Measurements from ENCODE around the gene RRP1B. TPM values are rescaled to one million over a fixed set of nuclear protein-coding genes. Genes with fewer than 3 reads are reported as not detected.
A peak's percentile ranks its signal among the peaks of the same experiment; 100 is the strongest.

Gene RRP1B
- total and polyA plus RNA-seq, 4 experiments from 2014 or later: 19.8 to 40.5 (median 39.0) TPM

GRCh38 chr21:43734928-43735229, 75.5 kb downstream of the RRP1B start:
- Mint-ChIP-seq H3K9me3 (no peaks in the 10 kb centered on the region), H3K36me3 (peaks cover 8 to 9% of the 10 kb centered on the region in 2 donors), H3K27me3 (no peaks in the 10 kb centered on the region), H3K27ac (peak overlapping the region in 4 of 7 donors; percentile 70 to 96 (median 71)), H3K4me3 (peak overlapping the region in 3 of 8 donors; percentile 29 to 80 (median 59)), H3K4me1 (peaks cover 19 to 25% (median 20%) of the 10 kb centered on the region in 4 donors)
- Histone ChIP-seq H3K4me1 (ENCODE audit: insufficient read depth, low read length) (peaks cover 15% of the 10 kb centered on the region), H3K9me3 (ENCODE audit: control insufficient read depth in 1 of 2, low read length in 2 of 2) (no peaks in the 10 kb centered on the region), H3K27ac (ENCODE audit: low read depth, low read length) (no peak overlapping the region), H3K27me3 (ENCODE audit: insufficient read depth, low read length) (no peaks in the 10 kb centered on the region), H3K4me3 (ENCODE audit: low read length in 2 of 2) (no peak overlapping the region), H3K36me3 (ENCODE audit: insufficient read depth, low read length) (peaks cover 6% of the 10 kb centered on the region)
- DNase-seq: no peak
- ChIA-PET CTCF (ENCODE audit: partially characterized antibody) (no interaction called here), POLR2A (ENCODE audit: partially characterized antibody) (no interaction called here)
- intact Hi-C loops (cut with micrococcal nuclease): no loop called here

DNA sequence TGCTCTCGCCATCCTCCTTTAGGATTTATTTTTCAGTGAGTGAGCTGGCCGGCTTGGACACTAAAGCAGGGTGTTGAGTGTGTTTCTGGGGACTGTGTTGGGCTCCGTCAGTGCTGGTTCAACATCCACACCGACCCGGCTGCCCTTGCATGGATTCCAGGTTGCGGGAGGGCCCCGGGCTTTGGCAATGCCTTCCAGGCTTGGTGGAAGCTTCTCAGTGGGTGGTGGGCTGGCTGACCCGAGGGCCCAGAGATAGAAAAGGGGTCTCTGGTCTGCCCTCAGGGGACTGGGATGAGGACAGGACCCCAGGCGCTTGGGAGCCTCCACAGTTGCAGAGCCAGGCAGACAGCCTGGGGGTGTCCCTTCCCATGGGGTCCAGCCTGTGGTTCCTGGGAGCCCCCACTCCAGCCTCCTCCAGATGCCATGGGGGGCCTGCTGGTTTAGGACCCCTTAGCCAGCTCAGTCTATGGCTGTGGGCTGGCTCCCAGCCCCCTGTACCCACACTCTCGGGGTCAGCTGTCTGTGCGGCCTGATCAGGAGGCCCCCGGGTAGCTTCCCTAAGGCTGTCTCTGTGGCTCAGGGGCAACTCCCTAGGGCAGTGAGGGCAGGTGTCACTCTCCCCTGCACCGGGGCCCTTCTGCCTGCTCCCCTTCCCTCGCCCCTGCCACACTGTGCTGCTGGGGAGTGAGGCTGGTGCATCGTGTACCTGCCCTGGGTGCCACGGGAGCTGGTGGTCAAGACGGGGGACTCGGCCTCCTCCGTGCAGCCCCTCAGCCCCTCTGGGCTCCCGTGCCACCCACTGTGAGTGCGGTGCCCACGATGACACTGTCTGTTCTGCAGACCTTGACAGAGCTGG, 76.1 kb downstream of the RRP1B start:
- H3K4me3 Mint-ChIP-seq: peak overlapping the region in 2 of 8 donors; percentile 59 to 80
- CTCF ChIA-PET (ENCODE audit: partially characterized antibody): no interaction called here
- no peaks in the 10 kb centered on the region for H3K27me3 Mint-ChIP-seq
- H3K9me3 ChIP-seq (ENCODE audit: control insufficient read depth in 1 of 2, low read length in 2 of 2): no peaks in the 10 kb centered on the region
- no peaks in the 10 kb centered on the region for H3K27me3 ChIP-seq (ENCODE audit: insufficient read depth, low read length)
- peaks cover 18 to 25% (median 21%) of the 10 kb centered on the region in 4 donors for H3K4me1 Mint-ChIP-seq
- intact Hi-C loops (cut with micrococcal nuclease): no loop called here
- H3K36me3 Mint-ChIP-seq: peaks cover 8 to 9% of the 10 kb centered on the region in 2 donors
- H3K27ac ChIP-seq (ENCODE audit: low read depth, low read length): no peak overlapping the region
- H3K36me3 ChIP-seq (ENCODE audit: insufficient read depth, low read length): peaks cover 6% of the 10 kb centered on the region
- no peak overlapping the region for H3K4me3 ChIP-seq (ENCODE audit: low read length in 2 of 2)
- POLR2A ChIA-PET (ENCODE audit: partially characterized antibody): no interaction called here
- peak overlapping the region in 4 of 7 donors; percentile 16 to 96 (median 56) for H3K27ac Mint-ChIP-seq
- no peaks in the 10 kb centered on the region for H3K9me3 Mint-ChIP-seq
- peaks cover 15% of the 10 kb centered on the region for H3K4me1 ChIP-seq (ENCODE audit: insufficient read depth, low read length)
- no peak for DNase-seq

- Histone ChIP-seq H3K4me1 (ENCODE audit: insufficient read depth, low read length) (peaks cover 15% of the 10 kb centered on the region), H3K27me3 (ENCODE audit: insufficient read depth, low read length) (no peaks in the 10 kb centered on the region), H3K27ac (ENCODE audit: low read depth, low read length) (no peak overlapping the region), H3K9me3 (ENCODE audit: control insufficient read depth in 1 of 2, low read length in 2 of 2) (no peaks in the 10 kb centered on the region), H3K4me3 (ENCODE audit: low read length in 2 of 2) (no peak overlapping the region), H3K36me3 (ENCODE audit: insufficient read depth, low read length) (peaks cover 6% of the 10 kb centered on the region)
- H3K27me3 Mint-ChIP-seq: no peaks in the 10 kb centered on the region
- peak overlapping the region in 3 of 7 donors; percentile 16 to 64 (median 41) for H3K27ac Mint-ChIP-seq
- peaks cover 9 to 12% of the 10 kb centered on the region in 2 donors for H3K36me3 Mint-ChIP-seq
- ChIA-PET CTCF (ENCODE audit: partially characterized antibody) (interaction anchor here (1.3 kb wide), 1 partner anchor 9 kb away, joined by 3 read pairs; no protein-coding TSS in a partner anchor), POLR2A (ENCODE audit: partially characterized antibody) (no interaction called here)
- intact Hi-C loops (cut with micrococcal nuclease): no loop called here
- peaks cover 15 to 22% (median 20%) of the 10 kb centered on the region in 4 donors for H3K4me1 Mint-ChIP-seq
- no peak for DNase-seq
- H3K4me3 Mint-ChIP-seq: no peak overlapping the region
- no peaks in the 10 kb centered on the region for H3K9me3 Mint-ChIP-seq
These were observed 77.0 kb downstream of the RRP1B start for GRCh38 chr21:43736224-43736883.

DNA sequence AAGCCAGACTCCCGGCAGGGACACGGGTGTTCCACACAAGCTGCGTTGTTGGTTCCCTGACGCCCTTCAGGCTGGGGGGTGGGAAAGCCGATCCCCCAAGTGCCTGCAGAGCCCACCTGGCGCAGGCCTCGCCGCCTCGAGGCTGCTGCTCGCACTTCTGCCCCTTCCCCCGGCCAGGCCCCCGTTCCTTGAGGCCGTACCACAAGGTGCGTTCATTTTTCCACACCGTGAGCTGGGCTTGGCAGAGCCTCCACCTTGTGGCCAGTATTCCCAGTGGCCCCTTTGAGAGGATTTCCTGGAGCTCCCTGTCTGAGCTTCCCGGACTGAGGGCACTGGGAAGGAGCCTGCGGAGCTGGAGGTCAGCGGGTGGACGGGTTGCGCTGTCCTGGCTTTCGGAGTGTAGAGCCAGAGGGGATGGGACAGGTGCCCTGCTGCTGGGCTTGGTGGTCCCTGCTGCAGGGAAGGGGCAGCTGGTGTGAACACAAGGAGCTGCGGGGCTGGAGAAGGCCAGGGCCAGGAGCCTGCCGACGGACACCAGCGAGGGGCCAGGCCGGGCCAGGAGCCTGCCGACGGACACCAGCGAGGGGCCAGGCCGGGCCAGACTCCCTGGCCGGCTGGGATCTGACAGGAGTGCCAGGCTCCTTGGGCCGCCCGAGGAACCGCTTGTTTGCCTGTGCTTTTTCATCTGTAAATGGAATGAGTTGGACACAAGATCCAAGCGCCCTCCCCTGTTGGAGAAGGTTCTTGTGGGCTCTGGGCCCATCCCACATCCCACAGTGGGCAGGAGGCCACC, 78.0 kb downstream of the RRP1B start:
- ChIA-PET POLR2A (ENCODE audit: partially characterized antibody) (no interaction called here), CTCF (ENCODE audit: partially characterized antibody) (interaction anchor here (1.3 kb wide), 1 partner anchor 10 kb away, joined by 3 read pairs; no protein-coding TSS in a partner anchor)
- H3K9me3 Mint-ChIP-seq: no peaks in the 10 kb centered on the region
- H3K27ac ChIP-seq (ENCODE audit: low read depth, low read length): no peak overlapping the region
- H3K4me1 ChIP-seq (ENCODE audit: insufficient read depth, low read length): peaks cover 15% of the 10 kb centered on the region
- H3K9me3 ChIP-seq (ENCODE audit: control insufficient read depth in 1 of 2, low read length in 2 of 2): no peaks in the 10 kb centered on the region
- no peak overlapping the region for H3K4me3 ChIP-seq (ENCODE audit: low read length in 2 of 2)
- no peaks in the 10 kb centered on the region for H3K27me3 Mint-ChIP-seq
- H3K27me3 ChIP-seq (ENCODE audit: insufficient read depth, low read length): no peaks in the 10 kb centered on the region
- no peak overlapping the region for H3K4me3 Mint-ChIP-seq
- peaks cover 9% of the 10 kb centered on the region for H3K36me3 ChIP-seq (ENCODE audit: insufficient read depth, low read length)
- H3K36me3 Mint-ChIP-seq: peaks cover 9 to 10% of the 10 kb centered on the region in 2 donors
- H3K4me1 Mint-ChIP-seq: peaks cover 13 to 19% (median 16%) of the 10 kb centered on the region in 4 donors
- H3K27ac Mint-ChIP-seq: peak overlapping the region in 1 of 7 donors; percentile 54
- intact Hi-C loops (cut with micrococcal nuclease): no loop called here
- no peak for DNase-seq

DNA sequence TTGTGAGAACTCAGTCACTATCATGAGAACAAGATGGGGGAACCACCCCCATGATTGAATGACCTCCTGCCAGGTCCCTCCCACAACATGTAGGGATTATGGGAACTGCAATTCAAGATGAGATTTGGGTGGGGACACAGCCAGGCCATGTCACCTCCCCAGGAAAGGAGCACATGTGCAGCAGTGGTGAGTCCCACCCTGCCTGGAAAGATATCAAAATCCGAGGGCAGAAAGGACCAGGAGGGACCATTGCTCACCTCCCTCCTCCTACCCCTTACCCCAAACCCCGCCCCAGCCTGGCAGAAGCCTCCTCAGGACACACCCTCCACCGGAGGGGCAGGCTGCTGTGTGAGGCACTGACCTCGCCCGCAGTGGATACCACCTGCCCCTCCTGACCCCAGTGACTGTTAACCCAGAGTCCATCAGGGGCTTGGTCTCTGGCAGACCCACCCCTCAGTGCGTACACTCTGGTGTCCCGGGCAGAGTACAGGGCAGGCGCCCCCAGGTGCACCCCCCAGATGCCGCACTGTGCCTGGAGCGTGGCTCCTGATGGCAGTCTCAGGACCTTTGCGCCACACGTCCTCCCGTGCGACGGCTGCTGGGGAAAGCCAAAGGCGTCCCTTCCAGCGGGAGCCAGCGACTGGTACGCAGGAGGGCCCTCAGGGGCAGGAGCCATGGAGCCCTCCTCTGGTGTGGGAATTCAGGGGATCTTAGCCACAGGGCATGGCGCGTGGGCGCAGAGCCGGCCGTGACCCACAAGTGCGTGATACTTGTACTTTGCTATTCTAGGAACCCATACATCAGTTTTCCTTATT, 80.5 kb downstream of the RRP1B start:
- peaks cover 17% of the 10 kb centered on the region for H3K36me3 ChIP-seq (ENCODE audit: insufficient read depth, low read length)

GRCh38 chr21:43740497-43741156, 81.3 kb downstream of the RRP1B start:
- Histone ChIP-seq H3K27me3 (ENCODE audit: insufficient read depth, low read length) (no peaks in the 10 kb centered on the region), H3K4me3 (ENCODE audit: low read length in 2 of 2) (no peak overlapping the region), H3K4me1 (ENCODE audit: insufficient read depth, low read length) (no peaks in the 10 kb centered on the region), H3K9me3 (ENCODE audit: control insufficient read depth in 1 of 2, low read length in 2 of 2) (no peaks in the 10 kb centered on the region), H3K36me3 (ENCODE audit: insufficient read depth, low read length) (peaks cover 18% of the 10 kb centered on the region), H3K27ac (ENCODE audit: low read depth, low read length) (no peak overlapping the region)
- ChIA-PET CTCF (ENCODE audit: partially characterized antibody) (no interaction called here), POLR2A (ENCODE audit: partially characterized antibody) (no interaction called here)
- Mint-ChIP-seq H3K4me1 (peaks cover 0 to 8% (median 2%) of the 10 kb centered on the region in 4 donors), H3K4me3 (peak overlapping the region in 2 of 8 donors; percentile 39 to 62), H3K27me3 (no peaks in the 10 kb centered on the region), H3K27ac (peak overlapping the region in 4 of 7 donors; percentile 83 to 94 (median 87)), H3K9me3 (no peaks in the 10 kb centered on the region), H3K36me3 (peaks cover 16 to 20% of the 10 kb centered on the region in 2 donors)
- DNase-seq: peak in 2 of 5 donors; percentile 43 to 81
- intact Hi-C loops (cut with micrococcal nuclease): no loop called here

More for the DNA sequence above, 80.5 kb downstream of the RRP1B start:
- Mint-ChIP-seq H3K27ac (peak overlapping the region in 5 of 7 donors; percentile 22 to 87 (median 45)), H3K36me3 (peaks cover 11 to 17% of the 10 kb centered on the region in 2 donors), H3K4me3 (no peak overlapping the region), H3K9me3 (no peaks in the 10 kb centered on the region), H3K27me3 (no peaks in the 10 kb centered on the region), H3K4me1 (peaks cover 0 to 8% (median 3%) of the 10 kb centered on the region in 4 donors)
- H3K27me3 ChIP-seq (ENCODE audit: insufficient read depth, low read length): no peaks in the 10 kb centered on the region
- no peaks in the 10 kb centered on the region for H3K9me3 ChIP-seq (ENCODE audit: control insufficient read depth in 1 of 2, low read length in 2 of 2)
- H3K4me1 ChIP-seq (ENCODE audit: insufficient read depth, low read length): no peaks in the 10 kb centered on the region
- H3K27ac ChIP-seq (ENCODE audit: low read depth, low read length): no peak overlapping the region
- H3K4me3 ChIP-seq (ENCODE audit: low read length in 2 of 2): no peak overlapping the region
- CTCF ChIA-PET (ENCODE audit: partially characterized antibody): no interaction called here
- intact Hi-C loops (cut with micrococcal nuclease): no loop called here
- POLR2A ChIA-PET (ENCODE audit: partially characterized antibody): no interaction called here
- DNase-seq: no peak
